Suprapubic skin (tissue), 3 donors: Measurements from ENCODE around the gene YIPF2.

ENCODE experiments used
- CTCF ChIP-seq, 2 donors: fragments of 200-600 bp in 1 of 2; fragments of 450-650 bp in 1 of 2; sonication (generic) in 1 of 2; IDR thresholded peaks; one replicate each; pipeline ENCODE4 v1.5.1; 2016 to 2019; ENCODE audit warnings: antibody characterized with exemption in 2 of 2, mild to moderate bottlenecking in 1 of 2, moderate library complexity in 1 of 2
- EP300 ChIP-seq: sonication (generic); formaldehyde crosslinking; IDR thresholded peaks from one replicate; pipeline ENCODE4 v1.6.1; 2017; ENCODE audit warnings: antibody characterized with exemption
- POLR2A ChIP-seq, 2 donors: fragments of 450-650 bp; IDR thresholded peaks; one replicate each; pipeline ENCODE4 v1.6.1; 2017; ENCODE audit warnings: antibody characterized with exemption in 2 of 2, mild to moderate bottlenecking in 2 of 2, moderate library complexity in 2 of 2

GRCh38 chr19:10892256-10892655 is 36.2 kb downstream of the YIPF2 start:
- no peak for TF ChIP-seq EP300
- TF ChIP-seq POLR2A (IDR thresholded peaks at IDR 0.05): no peak
- TF ChIP-seq CTCF (IDR thresholded peaks at IDR 0.05): no peak
